ENCODE measurements around the gene MYRF. TPM values are rescaled to one million over a fixed set of nuclear protein-coding genes. Genes with fewer than 3 reads are reported as not detected.
A peak's percentile ranks its signal among the peaks of the same experiment; 100 is the strongest.

Gene MYRF
- total and polyA plus RNA-seq, 8 donors: 6.4 to 527 (median 59.7) TPM

DNA sequence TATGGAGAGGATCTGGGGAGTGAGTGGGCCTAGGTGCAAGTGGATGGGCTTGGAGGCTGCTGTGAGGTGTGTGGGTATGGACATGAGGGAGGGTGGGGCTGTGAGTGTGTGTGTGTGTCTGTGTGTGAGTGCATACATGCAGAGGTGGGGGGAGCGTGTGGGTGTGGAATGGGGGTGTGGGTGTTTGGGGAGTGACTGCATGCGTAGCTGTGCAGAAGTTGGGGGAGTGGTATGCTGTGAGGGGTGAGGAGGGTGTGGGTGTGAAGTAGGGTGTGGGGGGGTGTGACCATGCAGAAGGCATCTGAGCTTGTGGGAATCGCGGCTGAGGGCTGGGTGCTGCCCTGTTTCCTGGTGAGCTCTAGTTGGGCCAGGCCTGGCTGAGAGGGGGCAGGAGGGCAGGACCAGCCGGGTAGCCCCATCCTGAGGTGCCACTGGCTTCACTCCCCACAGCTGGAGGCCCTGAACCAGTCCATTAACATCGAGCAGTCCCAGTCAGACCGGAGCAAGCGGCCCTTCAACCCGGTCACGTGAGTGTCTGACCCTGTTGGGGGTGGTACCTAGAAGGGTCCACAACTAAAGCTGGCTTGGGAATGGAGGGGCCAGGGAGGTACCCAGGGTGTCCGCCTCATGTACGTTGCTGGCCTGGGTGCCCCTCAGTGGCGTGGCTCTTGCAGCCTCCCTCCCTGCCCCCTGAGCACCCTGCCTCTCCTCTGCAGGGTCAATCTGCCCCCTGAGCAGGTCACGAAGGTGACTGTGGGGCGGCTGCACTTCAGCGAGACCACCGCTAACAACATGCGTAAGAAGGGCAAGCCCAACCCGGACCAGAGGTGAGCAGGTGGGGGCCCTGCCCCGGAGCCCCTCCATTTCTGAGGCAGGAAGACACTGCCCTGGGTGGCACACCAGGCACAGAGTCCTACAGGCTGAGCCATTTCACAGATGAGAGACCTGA lies 23.4 kb downstream of the MYRF start:
- no peaks in the 10 kb centered on the region for H3K9me3 ChIP-seq
- no peaks in the 10 kb centered on the region for H3K27me3 ChIP-seq
- H3K4me1 ChIP-seq: peaks cover 34 to 71% (median 55%) of the 10 kb centered on the region in 4 donors
- 55 to 77% (median 67%) methylated on average over 15 to 20 of the region's 20 CpGs for WGBS, 5 donors
- intact Hi-C loops (cut with DNase I; ENCODE audit: low total_unique reads): no loop called here
- H3K36me3 ChIP-seq: peaks cover 22 to 68% (median 43%) of the 10 kb centered on the region in 4 donors
- DNase-seq: peak in 1 of 2 donors; percentile 82
- no peak for TF ChIP-seq POLR2A (IDR thresholded peaks at IDR 0.05)
- no peak for TF ChIP-seq EP300 (IDR thresholded peaks at IDR 0.05)
- TF ChIP-seq, protein P1, sequence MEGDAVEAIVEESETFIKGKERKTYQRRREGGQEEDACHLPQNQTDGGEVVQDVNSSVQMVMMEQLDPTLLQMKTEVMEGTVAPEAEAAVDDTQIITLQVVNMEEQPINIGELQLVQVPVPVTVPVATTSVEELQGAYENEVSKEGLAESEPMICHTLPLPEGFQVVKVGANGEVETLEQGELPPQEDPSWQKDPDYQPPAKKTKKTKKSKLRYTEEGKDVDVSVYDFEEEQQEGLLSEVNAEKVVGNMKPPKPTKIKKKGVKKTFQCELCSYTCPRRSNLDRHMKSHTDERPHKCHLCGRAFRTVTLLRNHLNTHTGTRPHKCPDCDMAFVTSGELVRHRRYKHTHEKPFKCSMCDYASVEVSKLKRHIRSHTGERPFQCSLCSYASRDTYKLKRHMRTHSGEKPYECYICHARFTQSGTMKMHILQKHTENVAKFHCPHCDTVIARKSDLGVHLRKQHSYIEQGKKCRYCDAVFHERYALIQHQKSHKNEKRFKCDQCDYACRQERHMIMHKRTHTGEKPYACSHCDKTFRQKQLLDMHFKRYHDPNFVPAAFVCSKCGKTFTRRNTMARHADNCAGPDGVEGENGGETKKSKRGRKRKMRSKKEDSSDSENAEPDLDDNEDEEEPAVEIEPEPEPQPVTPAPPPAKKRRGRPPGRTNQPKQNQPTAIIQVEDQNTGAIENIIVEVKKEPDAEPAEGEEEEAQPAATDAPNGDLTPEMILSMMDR (IDR thresholded peaks at IDR 0.05): no peak
- TF ChIP-seq POLR2AphosphoS5 (IDR thresholded peaks at IDR 0.05): no peak
- peak overlapping the region; percentile 43 to 91 (median 52) for H3K27ac ChIP-seq
- H3K4me3 ChIP-seq: peak overlapping the region in 1 of 4 donors; percentile 8

DNA sequence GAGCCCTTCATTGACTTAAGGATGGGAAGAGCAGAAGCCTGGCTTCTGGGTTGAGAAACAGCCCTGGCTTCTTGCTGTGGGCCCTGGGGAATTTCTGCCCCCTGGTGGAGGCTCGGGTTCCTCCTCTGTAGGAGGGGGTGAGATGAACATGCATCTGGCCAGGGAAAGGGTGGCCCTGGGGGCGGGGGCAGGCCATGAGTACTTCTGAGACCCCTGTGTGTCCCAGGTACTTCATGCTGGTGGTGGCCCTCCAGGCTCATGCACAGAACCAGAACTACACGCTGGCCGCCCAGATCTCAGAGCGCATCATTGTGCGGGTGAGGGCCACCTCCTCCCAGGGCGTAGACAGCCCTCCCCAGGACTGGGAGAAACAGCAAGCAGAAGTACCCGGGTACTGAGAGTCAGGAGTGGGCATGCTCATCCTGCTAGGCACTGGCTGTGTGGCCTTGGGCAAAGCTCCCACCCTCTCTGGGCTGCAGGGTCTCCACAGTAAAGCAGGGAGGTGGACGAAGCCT lies 24.2 kb downstream of the MYRF start:
- peak overlapping the region in 1 of 4 donors; percentile 8 for H3K4me3 ChIP-seq
- intact Hi-C loops (cut with DNase I; ENCODE audit: low total_unique reads): no loop called here
- H3K36me3 ChIP-seq: peaks cover 22 to 70% (median 51%) of the 10 kb centered on the region in 4 donors
- 47 to 72% (median 62%) methylated on average over 5 to 9 of the region's 9 CpGs for WGBS, 5 donors
- peak overlapping the region; percentile 43 to 91 (median 57) for H3K27ac ChIP-seq
- DNase-seq: peak; percentile 76 to 83
- TF ChIP-seq, protein P1 (IDR thresholded peaks at IDR 0.05): peak in 5 of 7 experiments; percentile 28 to 79 (median 67)
- no peak for TF ChIP-seq POLR2A (IDR thresholded peaks at IDR 0.05)
- no peaks in the 10 kb centered on the region for H3K27me3 ChIP-seq
- no peaks in the 10 kb centered on the region for H3K9me3 ChIP-seq
- peaks cover 26 to 63% (median 47%) of the 10 kb centered on the region in 4 donors for H3K4me1 ChIP-seq

DNA sequence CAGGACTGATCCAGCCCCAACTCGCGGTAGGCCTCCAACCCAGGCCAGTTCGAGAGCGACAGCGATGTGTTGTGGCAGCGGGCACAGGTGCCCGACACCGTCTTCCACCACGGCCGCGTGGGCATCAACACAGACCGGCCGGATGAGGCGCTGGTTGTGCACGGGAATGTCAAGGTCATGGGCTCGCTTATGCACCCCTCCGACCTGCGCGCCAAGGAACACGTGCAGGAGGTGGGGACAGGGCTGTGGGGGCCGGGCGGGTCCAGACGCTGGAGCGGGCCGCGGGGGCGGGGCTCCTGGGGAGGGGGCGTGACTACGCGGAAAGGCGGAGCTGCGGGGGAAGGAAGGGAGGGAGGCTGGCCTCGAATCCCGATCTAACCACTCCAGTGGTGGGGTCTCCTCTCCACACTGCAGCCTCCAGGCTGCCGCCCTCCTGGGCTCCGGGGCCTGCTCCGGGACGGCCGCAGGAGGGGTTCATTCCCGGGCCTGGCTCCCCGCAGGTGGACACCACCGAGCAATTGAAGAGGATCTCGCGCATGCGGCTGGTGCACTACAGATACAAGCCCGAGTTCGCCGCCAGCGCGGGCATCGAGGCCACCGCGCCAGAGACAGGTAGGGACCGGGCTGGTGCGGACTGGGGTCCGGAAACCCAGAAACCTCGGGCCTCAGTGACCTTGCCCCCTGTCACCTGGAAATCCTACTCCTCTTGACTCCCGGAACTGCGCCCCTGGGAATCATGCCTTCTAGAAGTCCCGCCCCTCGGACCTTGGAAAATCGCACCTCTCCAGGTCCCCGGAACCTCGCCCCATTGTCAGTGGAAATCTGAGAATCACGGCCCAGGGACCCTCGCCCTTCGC lies 25.0 kb downstream of the MYRF start:
- 44 to 53% (median 46%) methylated on average over 48 to 67 of the region's 67 CpGs for WGBS, 5 donors
- Histone ChIP-seq H3K36me3 (peaks cover 22 to 70% (median 59%) of the 10 kb centered on the region in 4 donors), H3K9me3 (no peaks in the 10 kb centered on the region), H3K27ac (peak overlapping the region; percentile 43 to 91 (median 57)), H3K27me3 (no peaks in the 10 kb centered on the region), H3K4me3 (peak overlapping the region; percentile 14 to 27 (median 20)), H3K4me1 (peaks cover 18 to 55% (median 39%) of the 10 kb centered on the region in 4 donors)
- intact Hi-C loops (cut with DNase I; ENCODE audit: low total_unique reads): no loop called here
- TF ChIP-seq POLR2A (IDR thresholded peaks at IDR 0.05) (no peak), POLR2AphosphoS5 (IDR thresholded peaks at IDR 0.05) (peak in 2 of 3 donors; percentile 5 to 35)
- peak; percentile 77 to 86 for DNase-seq

DNA sequence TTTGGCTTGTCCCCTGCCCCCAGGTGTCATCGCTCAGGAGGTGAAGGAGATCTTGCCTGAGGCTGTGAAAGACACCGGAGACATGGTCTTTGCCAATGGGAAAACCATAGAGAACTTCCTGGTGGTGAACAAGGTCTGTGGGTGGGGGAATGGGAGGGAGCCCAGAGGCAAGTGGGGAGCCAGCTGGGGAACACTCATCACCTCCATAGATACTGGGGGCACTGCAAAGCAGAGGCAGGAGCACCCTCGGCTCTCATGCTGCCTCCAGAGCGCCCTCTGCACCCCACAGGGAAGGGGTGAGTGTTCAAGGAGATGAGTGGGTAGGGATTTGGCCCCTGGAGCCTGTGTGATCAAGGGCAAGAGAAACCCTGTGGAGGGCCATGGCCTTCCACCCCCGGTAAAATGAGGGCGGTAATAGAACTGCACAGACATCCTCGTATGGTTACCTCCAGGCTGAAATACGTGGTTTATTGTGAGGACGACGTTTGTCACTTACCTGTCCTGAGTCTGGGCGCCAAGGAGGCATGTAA lies 26.0 kb downstream of the MYRF start:
- no peak for TF ChIP-seq POLR2A (IDR thresholded peaks at IDR 0.05)
- TF ChIP-seq, protein P1 (IDR thresholded peaks at IDR 0.05): no peak
- no peak for TF ChIP-seq POLR2AphosphoS5 (IDR thresholded peaks at IDR 0.05)
- intact Hi-C loops (cut with DNase I; ENCODE audit: low total_unique reads): no loop called here
- H3K36me3 ChIP-seq: peaks cover 28 to 75% (median 67%) of the 10 kb centered on the region in 4 donors
- 80 to 88% (median 87%) methylated on average over 11 of the region's 11 CpGs for WGBS, 5 donors
- peaks cover 17 to 45% (median 35%) of the 10 kb centered on the region in 4 donors for H3K4me1 ChIP-seq
- DNase-seq: no peak
- H3K27me3 ChIP-seq: no peaks in the 10 kb centered on the region
- no peaks in the 10 kb centered on the region for H3K9me3 ChIP-seq
- H3K4me3 ChIP-seq: no peak overlapping the region
- H3K27ac ChIP-seq: peak overlapping the region in 3 of 5 donors; percentile 24 to 91 (median 43)

Measured in stomach (tissue), 9 donors.